GM12878 (cell line): ENCODE data around the gene RMC1. TPM values are rescaled to one million over a fixed set of nuclear protein-coding genes. Genes with fewer than 3 reads are reported as not detected.
"Not testable (repeated sequence)": the region's sequence is repeated elsewhere in the genome, so short reads cannot be mapped to it uniquely, and the experiment has no call there.

Experiments
- ATAC-seq: fragments of 200-7000 bp; cut with Tn5 transposase; 3 replicates; pipeline ENCODE4 v1.9.1; 2020; ENCODE audit warnings: mild to moderate bottlenecking, moderate library complexity
- BruUV-seq: library from RNA; stranded (reverse); fragments of 400-500 nt; replicated peaks from 2 replicates; lab custom pipeline; 2021; lab: Mats Ljungman, UMichigan
- CTCF ChIA-PET: fragments of 300-600 bp; sonication (Branson Sonifier 250); formaldehyde crosslinking; extraction: SDS; loops from one replicate; lab custom pipeline; 2021; ENCODE audit warnings: inconsistent platforms; lab: Yijun Ruan, JAX
- POLR2A ChIA-PET: fragments of 350-600 bp; formaldehyde crosslinking; extraction: SDS; loops from one replicate; lab custom pipeline; 2021; ENCODE audit warnings: inconsistent platforms; lab: Charles Lee
- RAD21 ChIA-PET: fragments of 300-600 bp; sonication (Branson Sonifier 250); formaldehyde crosslinking; loops from one replicate; lab custom pipeline; 2023; ENCODE audit warnings: antibody characterized with exemption; ENCODE audit not compliant: unreplicated experiment; lab: Charles Lee
- SMC1A ChIA-PET: fragments of 300-600 bp; sonication (Branson Sonifier 250); formaldehyde crosslinking; loops from one replicate; lab custom pipeline; 2023; ENCODE audit not compliant: unreplicated experiment, uncharacterized antibody; lab: Charles Lee
- DNase-seq: peaks from one replicate; pipeline ENCODE4 v3.0.0-alpha.2; 2011; ENCODE audit warnings: low read depth, low spot score
- FAIRE-seq: peaks from 3 replicates; lab custom pipeline; 2011; peaks lifted over from hg19 to GRCh38; lab: Jason Lieb, UNC
- H2AFZ ChIP-seq: 2 replicates; pipeline ENCODE4 v1.6.0; 2011; ENCODE audit warnings: low read depth, low read length, control low read depth; ENCODE audit not compliant: control insufficient read depth
- H3K27ac ChIP-seq: 2 replicates; pipeline ENCODE4 v1.5.1; 2011; ENCODE audit warnings: control low read depth; ENCODE audit not compliant: control insufficient read depth, insufficient read depth
- H3K27me3 ChIP-seq, 2 experiments: replicated peaks in 1 of 2; 2 replicates each; pipeline versions ENCODE4 v1.6.0 to v1.6.1; 2011; ENCODE audit warnings: low read length in 1 of 2; ENCODE audit not compliant: control insufficient read depth in 2 of 2, insufficient read depth in 2 of 2
- H3K36me3 ChIP-seq, 2 experiments: 2 replicates each; pipeline ENCODE4 v1.5.1; 2011; ENCODE audit warnings: low read length in 1 of 2; ENCODE audit not compliant: control insufficient read depth in 2 of 2, insufficient read depth in 2 of 2
- H3K4me1 ChIP-seq: 2 replicates; pipeline ENCODE4 v1.6.1; 2011; ENCODE audit warnings: mild to moderate bottlenecking, low read length, moderate library complexity, mixed read lengths; ENCODE audit not compliant: control insufficient read depth, insufficient read depth
- H3K4me2 ChIP-seq: 2 replicates; pipeline ENCODE4 v1.6.0; 2011; ENCODE audit warnings: control low read depth; ENCODE audit not compliant: control insufficient read depth, insufficient read depth
- H3K4me3 ChIP-seq: fragments of 200-600 bp; sonication (generic); 2 replicates; pipeline ENCODE4 v1.5.1; 2016
- H3K79me2 ChIP-seq: 2 replicates; pipeline ENCODE4 v1.6.0; 2011; ENCODE audit warnings: low read length; ENCODE audit not compliant: control insufficient read depth, insufficient read depth
- H3K9ac ChIP-seq: 2 replicates; pipeline ENCODE4 v1.8.0; 2011; ENCODE audit warnings: low read length, control low read depth, mixed read lengths; ENCODE audit not compliant: control insufficient read depth, insufficient read depth
- H3K9me3 ChIP-seq: replicated peaks from 3 replicates; pipeline ENCODE4 v1.5.1; 2011; ENCODE audit warnings: mild to moderate bottlenecking, low read length; ENCODE audit not compliant: control insufficient read depth, insufficient read depth
- H4K20me1 ChIP-seq: 2 replicates; pipeline ENCODE4 v1.6.0; 2011; ENCODE audit not compliant: control insufficient read depth, insufficient read depth
- BCL3 ChIP-seq: IDR thresholded peaks from 2 replicates; pipeline ENCODE4 v1.6.1; 2011; ENCODE audit warnings: borderline replicate concordance, low read depth, mild to moderate bottlenecking, moderate library complexity, low read length; ENCODE audit not compliant: insufficient read depth, poor library complexity, severe bottlenecking
- CHD1 ChIP-seq: IDR thresholded peaks from 2 replicates; pipeline ENCODE4 v1.6.1; 2012; ENCODE audit warnings: low read depth, low read length, improper control_type of control experiment
- IKZF2 ChIP-seq, 2 experiments: fragments of 450-650 bp; IDR thresholded peaks; 2 replicates each; pipeline ENCODE4 v1.6.1; 2017; ENCODE audit warnings: mild to moderate bottlenecking in 2 of 2, moderate library complexity in 2 of 2
- WGBS: methylation state at CpG from one replicate; pipeline ENCODE4 v1.1.6; 2016; ENCODE audit warnings: low lambda C conversion rate; ENCODE audit not compliant: insufficient replicate concordance, insufficient coverage; ENCODE audit errors: missing lambda C conversion rate; 5-methylcytosine and 5-hydroxymethylcytosine counted together
- in situ Hi-C: fragments of 300-500 bp; cut with MboI; formaldehyde crosslinking; loops from 9 replicates; pipeline ENCODE4 v1.14.3; 2018; ENCODE audit warnings: mixed read lengths
- intact Hi-C: fragments of 100-400 bp; cut with micrococcal nuclease; formaldehyde crosslinking; loops from one replicate; pipeline ENCODE4 v1.14.2; 2022; ENCODE audit not compliant: unreplicated experiment
- polyA plus RNA-seq, 11 experiments: library from polyadenylated mRNA; depleted of rRNA in 4 of 11; unstranded in 6 of 11; stranded (reverse) in 5 of 11; fragments of >200 nt; fragmentation: Nextera tagmentation in 4 of 11; fragmentation: Illumina TruSeq in 1 of 11; extraction: Ambion mirVana in 4 of 11; extraction: Trizol in 1 of 11; gene quantifications; 1 replicate in 1 of 11; 2 replicates in 10 of 11; pipeline versions ENCODE4 v1.2.1 to v1.2.3, GENCODE V29; 2011 to 2016; ENCODE audit warnings: inconsistent platforms in 2 of 11, missing spikeins in 2 of 11, low read depth in 1 of 11
- total RNA-seq, 4 experiments: library from RNA; depleted of rRNA in 3 of 4; stranded (reverse); fragments of >200 nt in 3 of 4; fragmentation: Illumina TruSeq in 1 of 4; extraction: Trizol in 1 of 4; gene quantifications; 2 replicates each; pipeline versions ENCODE4 v1.2.1 to v1.2.3, GENCODE V29; 2013 to 2021

Gene RMC1
- total and polyA plus RNA-seq, 10 of the 15 experiments (the other 5 are each of a cell fraction or from before 2014, with no cell fraction given), result 8.4 to 57.6 (median 42.5) TPM

GRCh38 chr18:23556145-23556780 lies 53.0 kb downstream of the RMC1 start:
- DNase-seq, result no peak
- POLR2A ChIA-PET, result no interaction called here
- SMC1A ChIA-PET, result no interaction called here
- no peaks in the 10 kb centered on the region for H3K79me2 ChIP-seq
- intact Hi-C loops, result no loop called here
- H3K4me1 ChIP-seq, result no peaks in the 10 kb centered on the region
- no peak for FAIRE-seq
- no peak overlapping the region for H2AFZ ChIP-seq
- H3K9me3 ChIP-seq, result no peaks in the 10 kb centered on the region
- no peak for ATAC-seq
- no peak overlapping the region for H3K4me2 ChIP-seq
- CTCF ChIA-PET, result interaction anchor here (1.7 kb wide), 1 partner anchor 40 kb away, joined by 7 read pairs; no protein-coding TSS in a partner anchor
- WGBS, result 98% methylated on average over 19 of the region's 19 CpGs
- no peak overlapping the region for H3K9ac ChIP-seq
- peaks cover 20 to 45% of the 10 kb centered on the region in 2 experiments for H3K36me3 ChIP-seq
- H3K4me3 ChIP-seq, result no peak overlapping the region
- TF ChIP-seq BCL3 (no peak), IKZF2 (IDR thresholded peaks at IDR 0.05) (no peak), CHD1 (no peak)
- H3K27ac ChIP-seq, result no peak overlapping the region
- RAD21 ChIA-PET, result no interaction called here
- no peaks in the 10 kb centered on the region for H3K27me3 ChIP-seq
- in situ Hi-C loops, result no loop called here
- no TSS peak for BruUV-seq
- no peaks in the 10 kb centered on the region for H4K20me1 ChIP-seq

- BruUV-seq, H3K9ac ChIP-seq, in situ Hi-C loops, H3K4me3 ChIP-seq, FAIRE-seq, H4K20me1 ChIP-seq, H3K4me2 ChIP-seq, H3K27ac ChIP-seq, H2AFZ ChIP-seq, H3K27me3 ChIP-seq, intact Hi-C loops, POLR2A ChIA-PET, ATAC-seq, CTCF ChIA-PET, DNase-seq, RAD21 ChIA-PET, H3K79me2 ChIP-seq, H3K4me1 ChIP-seq, H3K9me3 ChIP-seq: not testable (repeated sequence)
- H3K36me3 ChIP-seq, result peaks cover 13 to 47% of the 10 kb centered on the region in 2 experiments
- SMC1A ChIA-PET, result interaction anchor here (0.7 kb wide), 1 partner anchor 47 kb away, joined by 3 read pairs; no protein-coding TSS in a partner anchor
- WGBS, result over 99% methylated on average over 8 of the region's 8 CpGs
These were observed 54.2 kb downstream of the RMC1 start for GRCh38 chr18:23557511-23557910.
